Umbilical cord (tissue), 2 donors: ENCODE measurements around the gene LMLN. TPM values are rescaled to one million over a fixed set of nuclear protein-coding genes. Genes with fewer than 3 reads are reported as not detected.
A peak's percentile ranks its signal among the peaks of the same experiment; 100 is the strongest.
"Not testable (repeated sequence)": the region's sequence is repeated elsewhere in the genome, so short reads cannot be mapped to it uniquely, and the experiment has no call there.

ENCODE experiments used
- DNase-seq: peaks from one replicate; pipeline ENCODE4 v3.0.0-alpha.2; 2015; ENCODE audit warnings: low spot score
- total RNA-seq: library from RNA; depleted of rRNA; stranded (reverse); fragments of >200 nt; gene quantifications from one replicate; pipeline ENCODE4 v1.2.3, GENCODE V29; 2014; ENCODE audit warnings: low replicate concordance; ENCODE audit not compliant: insufficient read depth

LMLN gene
- total RNA-seq, 1 donor from 2014 or later: 27.7 TPM

GRCh38 chr3:197955892-197956477 is 4.0 kb upstream of the LMLN start:
- DNase-seq: no peak

GRCh38 chr3:197956626-197956988 is 3.4 kb upstream of the LMLN start:
- no peak for DNase-seq

GRCh38 chr3:197957790-197958133 is 2.3 kb upstream of the LMLN start:
- no peak for DNase-seq

- no peak for DNase-seq
These were observed 1.7 kb upstream of the LMLN start for GRCh38 chr3:197958346-197958745.

- not testable (repeated sequence) for DNase-seq
These were observed 1.2 kb upstream of the LMLN start for GRCh38 chr3:197958848-197959247.

GRCh38 chr3:197959500-197959890 is 522 bp upstream of the LMLN start:
- DNase-seq: no peak

- DNase-seq: no peak
These were observed 921 bp downstream of the LMLN start for GRCh38 chr3:197960694-197961581.

- no peak for DNase-seq
These were observed 1.5 kb downstream of the LMLN start for GRCh38 chr3:197961582-197961945.

GRCh38 chr3:197963019-197963637 is 3.1 kb downstream of the LMLN start:
- no peak for DNase-seq

- DNase-seq: not testable (repeated sequence)
These were observed 7.4 kb downstream of the LMLN start for GRCh38 chr3:197967337-197967989.

GRCh38 chr3:197970588-197970987 is 10.6 kb downstream of the LMLN start:
- DNase-seq: no peak

- no peak for DNase-seq
These were observed 14.0 kb downstream of the LMLN start for GRCh38 chr3:197974016-197974415.

GRCh38 chr3:197975311-197975710 is 15.3 kb downstream of the LMLN start:
- DNase-seq: no peak

- DNase-seq: no peak
These were observed 23.1 kb downstream of the LMLN start for GRCh38 chr3:197983076-197983475.

GRCh38 chr3:197989651-197990050 is 29.6 kb downstream of the LMLN start:
- DNase-seq: peak; percentile 17

GRCh38 chr3:197994736-197995135 is 34.7 kb downstream of the LMLN start:
- DNase-seq: no peak

- DNase-seq: no peak
These were observed 36.8 kb downstream of the LMLN start for GRCh38 chr3:197996855-197997254.

GRCh38 chr3:197997936-197998335 is 37.9 kb downstream of the LMLN start:
- DNase-seq: no peak

GRCh38 chr3:198017090-198017489 is 57.1 kb downstream of the LMLN start:
- DNase-seq: no peak

- no peak for DNase-seq
These were observed 58.4 kb downstream of the LMLN start for GRCh38 chr3:198018416-198018815.

- DNase-seq: no peak
These were observed 59.1 kb downstream of the LMLN start for GRCh38 chr3:198019115-198019514.

GRCh38 chr3:198021320-198021719 is 61.3 kb downstream of the LMLN start:
- no peak for DNase-seq
